GM12865 (cell line): Measurements from ENCODE around the gene KRT12.

ENCODE experiments used
- DNase-seq: peaks from one replicate; pipeline ENCODE4 v3.0.0; 2010; ENCODE audit warnings: low read depth
- H3K4me3 ChIP-seq: 2 replicates; pipeline ENCODE4 v1.5.1; 2011; ENCODE audit warnings: mild to moderate bottlenecking, low read depth, low read length, control low read depth
- TF ChIP-seq, protein P1 (sequence below): IDR thresholded peaks from 2 replicates; pipeline ENCODE4 v1.5.1; 2011; ENCODE audit warnings: low read length, control low read depth, low read depth, inconsistent platforms; ENCODE audit not compliant: insufficient read depth; ENCODE audit errors: missing control alignments

KRT12 gene

GRCh38 chr17:40873255-40873654 lies 6.2 kb upstream of the KRT12 start:
- H3K4me3 ChIP-seq, result no peak overlapping the region
- no peak for DNase-seq
- TF ChIP-seq, protein P1, sequence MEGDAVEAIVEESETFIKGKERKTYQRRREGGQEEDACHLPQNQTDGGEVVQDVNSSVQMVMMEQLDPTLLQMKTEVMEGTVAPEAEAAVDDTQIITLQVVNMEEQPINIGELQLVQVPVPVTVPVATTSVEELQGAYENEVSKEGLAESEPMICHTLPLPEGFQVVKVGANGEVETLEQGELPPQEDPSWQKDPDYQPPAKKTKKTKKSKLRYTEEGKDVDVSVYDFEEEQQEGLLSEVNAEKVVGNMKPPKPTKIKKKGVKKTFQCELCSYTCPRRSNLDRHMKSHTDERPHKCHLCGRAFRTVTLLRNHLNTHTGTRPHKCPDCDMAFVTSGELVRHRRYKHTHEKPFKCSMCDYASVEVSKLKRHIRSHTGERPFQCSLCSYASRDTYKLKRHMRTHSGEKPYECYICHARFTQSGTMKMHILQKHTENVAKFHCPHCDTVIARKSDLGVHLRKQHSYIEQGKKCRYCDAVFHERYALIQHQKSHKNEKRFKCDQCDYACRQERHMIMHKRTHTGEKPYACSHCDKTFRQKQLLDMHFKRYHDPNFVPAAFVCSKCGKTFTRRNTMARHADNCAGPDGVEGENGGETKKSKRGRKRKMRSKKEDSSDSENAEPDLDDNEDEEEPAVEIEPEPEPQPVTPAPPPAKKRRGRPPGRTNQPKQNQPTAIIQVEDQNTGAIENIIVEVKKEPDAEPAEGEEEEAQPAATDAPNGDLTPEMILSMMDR, result no peak

GRCh38 chr17:40872416-40872815 lies 5.4 kb upstream of the KRT12 start:
- TF ChIP-seq, protein P1, result no peak
- no peak for DNase-seq
- H3K4me3 ChIP-seq, result no peak overlapping the region

DNA sequence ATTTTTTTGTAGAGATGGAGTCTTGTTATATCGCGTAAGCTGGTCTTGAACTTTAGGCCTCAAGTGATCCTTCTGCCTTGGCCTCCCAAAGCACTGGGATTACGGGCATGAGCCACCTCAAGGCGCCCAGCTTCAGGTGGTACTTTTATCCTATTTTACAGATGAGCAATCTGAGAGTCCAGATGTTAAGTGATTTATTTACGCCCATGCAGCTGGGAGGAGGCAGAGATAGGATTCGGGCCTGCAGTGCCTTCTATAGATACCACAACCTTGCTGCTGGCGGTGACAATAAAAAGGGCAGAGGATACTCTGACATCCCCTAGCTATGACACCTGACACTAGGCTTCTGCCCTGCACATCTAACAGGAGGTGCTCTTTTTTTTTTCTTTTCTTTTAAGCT lies 4.3 kb upstream of the KRT12 start:
- no peak for DNase-seq
- TF ChIP-seq, protein P1, result no peak
- H3K4me3 ChIP-seq, result no peak overlapping the region

- H3K4me3 ChIP-seq, result no peak overlapping the region
- TF ChIP-seq, protein P1, result no peak
- no peak for DNase-seq
Observed at GRCh38 chr17:40870136-40870535, 3.1 kb upstream of the KRT12 start.

GRCh38 chr17:40864661-40865390 lies 2.2 kb downstream of the KRT12 start:
- TF ChIP-seq, protein P1, result no peak
- no peak for DNase-seq
- no peak overlapping the region for H3K4me3 ChIP-seq

- peak; percentile 8 for DNase-seq
- TF ChIP-seq, protein P1, result peak; percentile 27
- H3K4me3 ChIP-seq, result no peak overlapping the region
Observed at GRCh38 chr17:40862985-40863733, 3.9 kb downstream of the KRT12 start.
